NCI-H2196 (cell line): ENCODE measurements around the gene PDCD1.
A peak's percentile ranks its signal among the peaks of the same experiment; 100 is the strongest.

Experiments
- DNase-seq: peaks from one replicate; lab custom pipeline; 2025; ENCODE audit not compliant: unreplicated experiment; lab: John Stamatoyannopoulos, UW

Gene PDCD1

DNA sequence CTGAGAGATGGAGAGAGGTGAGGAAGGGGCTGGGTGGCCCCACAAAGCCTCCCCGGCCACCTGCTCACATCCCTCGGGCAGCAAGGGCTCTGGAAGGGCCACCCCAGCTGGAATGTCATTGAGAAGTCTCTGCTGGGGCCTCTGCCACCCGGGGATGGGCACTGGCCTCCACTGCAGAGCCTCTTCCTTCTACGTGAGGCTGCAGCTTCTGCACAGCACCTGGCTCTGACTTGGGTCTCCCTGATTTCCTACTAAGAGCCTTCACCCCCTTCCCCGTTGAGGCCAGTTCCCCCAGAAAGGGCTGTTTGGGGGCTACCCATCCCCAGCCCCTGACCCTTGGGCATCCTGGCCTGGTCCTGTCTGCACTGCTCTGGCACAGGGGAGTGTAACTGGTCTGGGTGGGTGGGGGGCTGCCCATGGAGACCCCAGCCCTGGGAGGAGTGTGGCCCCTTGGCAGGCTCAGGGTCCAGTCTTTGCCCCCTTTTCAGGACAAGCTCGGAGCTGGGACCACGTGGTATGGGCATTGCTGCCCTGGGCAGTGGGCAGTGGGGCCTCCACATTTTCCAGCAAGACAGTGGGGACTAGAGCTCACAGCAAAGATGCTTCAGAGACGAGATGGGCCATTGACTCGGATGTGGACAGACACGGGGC, 5.6 kb downstream of the PDCD1 start:
- DNase-seq, result no peak

DNA sequence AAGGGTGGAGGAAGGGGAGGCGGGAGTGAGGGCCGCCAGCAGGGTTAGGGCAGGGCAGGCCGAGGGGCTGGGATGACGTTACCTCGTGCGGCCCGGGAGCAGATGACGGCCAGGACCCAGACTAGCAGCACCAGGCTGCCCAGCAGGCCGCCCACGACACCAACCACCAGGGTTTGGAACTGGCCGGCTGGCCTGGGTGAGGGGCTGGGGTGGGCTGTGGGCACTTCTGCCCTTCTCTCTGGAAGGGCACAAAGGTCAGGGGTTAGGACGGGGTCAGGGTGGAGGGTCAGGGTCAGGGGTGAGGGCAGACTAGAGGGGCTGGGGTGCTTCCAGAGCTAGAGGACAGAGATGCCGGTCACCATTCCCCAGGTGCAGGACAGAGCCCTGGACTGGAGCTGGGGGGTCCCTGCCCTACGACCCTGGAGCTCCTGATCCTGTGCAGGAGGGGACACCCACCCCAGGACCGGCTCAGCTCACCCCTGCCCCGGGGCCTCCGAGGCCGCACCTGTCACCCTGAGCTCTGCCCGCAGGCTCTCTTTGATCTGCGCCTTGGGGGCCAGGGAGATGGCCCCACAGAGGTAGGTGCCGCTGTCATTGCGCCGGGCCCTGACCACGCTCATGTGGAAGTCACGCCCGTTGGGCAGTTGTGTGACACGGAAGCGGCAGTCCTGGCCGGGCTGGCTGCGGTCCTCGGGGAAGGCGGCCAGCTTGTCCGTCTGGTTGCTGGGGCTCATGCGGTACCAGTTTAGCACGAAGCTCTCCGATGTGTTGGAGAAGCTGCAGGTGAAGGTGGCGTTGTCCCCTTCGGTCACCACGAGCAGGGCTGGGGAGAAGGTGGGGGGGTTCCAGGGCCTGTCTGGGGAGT, 6.3 kb downstream of the PDCD1 start:
- DNase-seq, result no peak

DNA sequence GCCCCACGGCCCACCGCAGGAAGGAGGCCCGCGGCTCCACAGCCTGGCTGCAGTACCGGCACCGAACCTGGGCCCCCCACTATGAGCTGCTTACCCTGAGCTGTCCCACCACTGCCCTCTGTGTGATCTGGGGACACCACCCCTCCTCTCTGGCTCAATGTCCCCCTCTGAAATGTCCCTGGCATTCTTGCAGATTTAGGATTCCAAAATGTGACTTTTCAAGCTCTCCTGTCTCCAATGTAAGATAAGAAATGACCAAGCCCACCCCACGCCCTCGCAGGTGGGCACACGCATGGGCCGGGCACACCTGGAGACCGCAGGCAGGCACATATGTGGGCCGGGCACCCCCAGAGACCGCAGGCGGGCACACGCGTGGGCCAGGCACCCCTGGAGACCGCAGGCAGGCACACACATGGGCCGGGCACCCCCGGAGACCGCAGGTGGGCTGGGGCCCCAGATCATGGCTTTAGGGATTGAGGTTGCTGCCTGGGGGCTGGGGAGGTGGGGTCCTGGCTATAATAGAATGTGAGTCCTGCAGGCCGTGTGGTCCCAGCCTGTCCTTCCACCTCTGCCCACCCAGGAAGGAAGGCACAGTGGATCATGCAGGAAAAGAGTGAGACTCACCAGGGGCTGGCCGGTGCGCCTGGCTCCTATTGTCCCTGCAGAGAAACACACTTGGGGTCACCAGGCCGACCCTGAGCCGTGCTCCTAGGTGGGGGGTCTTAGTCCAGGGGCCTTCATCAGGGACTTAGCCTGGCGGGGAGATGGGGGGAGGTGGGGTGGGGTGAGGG, 7.2 kb downstream of the PDCD1 start:
- DNase-seq, result no peak

DNA sequence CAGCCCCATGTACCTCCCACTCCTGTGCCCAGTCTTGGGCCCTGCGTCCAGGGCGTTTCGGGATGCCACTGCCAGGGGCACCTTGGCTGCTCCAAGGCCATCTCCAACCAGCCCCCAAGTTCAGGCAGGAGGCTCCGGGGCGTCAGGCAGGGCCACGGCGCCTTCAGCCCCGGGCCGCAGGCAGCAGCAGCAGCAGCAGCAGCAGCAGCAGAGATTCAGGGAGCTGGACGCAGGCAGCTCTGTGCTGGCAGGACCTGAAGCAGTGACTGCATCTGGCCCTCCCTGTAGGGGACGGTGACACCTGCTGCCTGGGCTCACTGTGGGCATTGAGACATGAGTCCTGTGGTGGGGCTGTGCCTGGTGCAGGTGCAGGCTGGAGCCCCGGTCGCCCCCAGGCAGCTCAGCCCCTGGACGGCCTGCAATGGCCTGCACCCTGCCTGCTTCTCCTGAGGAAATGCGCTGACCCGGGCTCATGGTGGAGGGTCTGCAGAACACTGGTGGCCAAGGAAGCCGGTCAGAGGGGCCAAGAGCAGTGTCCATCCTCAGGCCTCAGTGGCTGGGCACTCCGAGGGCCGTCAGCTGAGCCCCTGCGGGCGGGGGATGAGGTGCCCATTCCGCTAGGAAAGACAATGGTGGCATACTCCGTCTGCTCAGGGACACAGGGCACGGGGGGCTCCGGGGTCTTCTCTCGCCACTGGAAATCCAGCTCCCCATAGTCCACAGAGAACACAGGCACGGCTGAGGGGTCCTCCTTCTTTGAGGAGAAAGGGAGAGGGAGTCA, 8.0 kb downstream of the PDCD1 start:
- no peak for DNase-seq

DNA sequence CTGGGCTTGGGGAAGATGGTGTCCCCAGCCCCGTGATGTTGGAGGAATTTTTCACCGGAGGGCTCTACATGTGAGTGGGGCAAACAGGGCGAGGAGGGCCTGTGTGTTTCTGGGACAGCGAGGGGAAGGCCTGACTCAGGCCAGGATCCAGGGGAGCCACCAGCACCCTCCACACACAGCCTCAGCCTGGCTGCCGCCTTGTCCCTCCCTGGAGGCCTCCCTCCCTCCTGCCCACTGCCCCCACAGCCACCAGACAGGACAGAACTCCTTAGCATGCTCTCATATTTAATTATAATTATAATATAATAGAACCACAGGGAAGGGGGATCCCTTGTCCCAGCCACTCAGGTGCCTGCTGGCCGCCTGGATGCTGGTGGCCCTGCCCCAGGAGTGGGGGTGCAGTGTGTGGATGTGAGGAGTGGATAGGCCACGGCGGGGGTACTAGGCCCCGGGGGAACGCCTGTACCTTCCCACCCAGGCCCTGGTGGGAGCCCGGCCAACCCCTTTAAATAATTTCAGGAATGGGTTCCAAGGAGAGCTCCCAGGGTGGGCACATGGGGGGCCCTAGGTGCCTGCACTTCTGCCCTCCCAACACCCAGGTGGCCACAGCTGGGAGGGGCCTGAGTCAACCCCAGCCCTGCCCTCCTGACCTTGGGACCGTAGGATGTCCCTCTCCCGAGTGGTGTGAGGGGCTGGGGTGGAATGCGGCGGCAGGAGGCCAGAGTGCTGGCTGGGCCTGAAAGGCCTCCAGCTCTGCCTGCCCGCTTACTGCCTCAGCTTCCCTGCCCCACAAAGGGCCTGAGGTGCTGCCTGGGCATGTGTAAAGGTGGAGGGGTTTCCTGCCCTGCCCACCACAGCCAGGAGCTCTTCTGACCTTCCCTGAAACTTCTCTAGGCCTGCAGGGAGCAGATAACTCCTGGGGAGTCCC, 8.8 kb downstream of the PDCD1 start:
- no peak for DNase-seq

DNA sequence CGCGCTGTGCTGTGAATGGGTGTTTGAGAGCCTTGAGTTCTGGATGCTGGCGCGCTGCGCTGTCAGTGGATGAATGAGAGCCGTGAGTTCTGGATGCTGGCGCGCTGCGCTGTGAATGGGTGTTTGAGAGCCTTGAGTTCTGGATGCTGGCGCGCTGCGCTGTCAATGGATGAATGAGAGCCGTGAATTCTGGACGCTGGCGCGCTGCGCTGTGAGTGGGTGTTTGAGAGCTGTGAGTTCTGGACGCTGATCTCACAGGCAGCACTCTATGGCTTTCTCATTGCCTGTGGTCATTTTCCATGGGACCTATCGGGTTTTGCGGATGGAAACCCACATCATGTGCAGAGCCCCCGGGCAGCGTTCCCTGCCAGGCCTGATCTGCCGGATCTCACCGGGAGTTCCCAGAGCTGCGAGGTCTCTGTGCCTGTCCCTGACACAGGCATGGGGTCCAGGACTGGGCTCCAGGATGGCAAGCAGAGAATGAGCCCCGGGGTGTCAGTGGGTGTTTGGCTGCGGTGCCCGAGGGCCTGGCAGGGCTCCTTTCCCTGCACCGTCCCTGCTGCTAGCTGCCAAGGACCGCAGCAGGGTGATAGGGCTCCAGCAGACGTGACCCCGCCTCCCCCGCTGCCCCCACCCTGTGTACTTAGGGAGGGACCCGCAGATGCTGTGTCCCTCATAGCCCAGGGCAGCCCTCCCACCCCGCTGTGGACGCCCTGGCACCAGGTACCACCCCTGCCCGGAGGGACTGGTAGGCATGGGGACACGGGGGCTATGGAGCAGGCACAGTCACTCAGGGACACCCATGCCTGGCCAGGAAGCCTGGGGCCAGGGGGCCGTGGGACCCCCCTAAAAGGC, 9.7 kb downstream of the PDCD1 start:
- DNase-seq, result no peak

DNA sequence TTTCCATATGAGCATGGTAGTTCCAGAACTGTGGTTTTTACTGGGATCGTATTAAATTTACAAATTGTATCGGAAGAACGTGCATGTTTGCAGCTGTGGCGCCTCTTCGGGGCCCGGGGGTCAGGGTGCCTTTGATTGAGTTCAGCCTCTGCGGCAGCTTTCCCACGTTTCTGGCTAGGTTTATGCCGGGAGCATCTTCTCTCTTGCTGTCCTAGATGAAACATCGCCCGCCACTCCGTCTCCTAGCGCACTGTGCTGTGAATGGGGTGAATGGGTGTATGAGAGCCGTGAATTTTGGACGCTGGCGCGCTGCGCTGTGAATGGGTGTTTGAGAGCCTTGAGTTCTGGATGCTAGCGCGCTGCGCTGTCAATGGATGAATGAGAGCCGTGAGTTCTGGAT, 12.3 kb downstream of the PDCD1 start:
- DNase-seq, result no peak

DNA sequence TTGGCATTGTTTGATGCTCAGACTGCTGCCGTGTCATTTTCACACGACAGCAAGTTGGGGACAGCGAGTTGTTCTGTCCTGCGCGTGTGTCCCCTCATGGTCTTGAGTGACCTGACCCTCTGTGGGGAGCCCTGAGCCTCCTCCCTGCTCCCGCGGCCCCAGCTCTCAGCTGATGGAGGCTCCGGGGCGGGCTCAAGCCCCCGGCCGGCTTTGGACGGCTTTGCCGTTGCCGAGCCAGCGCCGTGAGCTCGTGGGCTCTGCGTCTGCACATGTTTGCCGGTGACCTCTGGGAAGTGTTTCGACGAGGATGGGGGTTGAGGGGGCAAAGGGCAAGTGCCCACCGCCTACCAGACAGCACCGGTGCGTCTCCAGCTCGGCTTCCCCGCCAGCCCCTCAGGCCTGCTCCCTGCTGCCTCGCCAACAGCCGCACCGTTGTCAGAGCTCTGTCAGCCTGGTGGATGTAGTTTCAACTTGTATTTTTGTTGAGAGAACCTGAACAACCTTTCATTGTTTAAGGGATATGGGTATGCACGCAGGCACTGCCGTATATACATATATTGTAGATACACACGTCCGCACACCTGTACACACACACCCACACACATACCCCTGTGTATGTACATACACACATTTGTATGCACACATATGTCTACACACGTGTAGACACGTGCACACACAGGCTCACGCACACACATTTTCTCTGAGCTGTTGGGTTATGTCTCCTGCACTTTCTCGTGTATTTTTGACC, 13.7 kb downstream of the PDCD1 start:
- DNase-seq, result no peak

DNA sequence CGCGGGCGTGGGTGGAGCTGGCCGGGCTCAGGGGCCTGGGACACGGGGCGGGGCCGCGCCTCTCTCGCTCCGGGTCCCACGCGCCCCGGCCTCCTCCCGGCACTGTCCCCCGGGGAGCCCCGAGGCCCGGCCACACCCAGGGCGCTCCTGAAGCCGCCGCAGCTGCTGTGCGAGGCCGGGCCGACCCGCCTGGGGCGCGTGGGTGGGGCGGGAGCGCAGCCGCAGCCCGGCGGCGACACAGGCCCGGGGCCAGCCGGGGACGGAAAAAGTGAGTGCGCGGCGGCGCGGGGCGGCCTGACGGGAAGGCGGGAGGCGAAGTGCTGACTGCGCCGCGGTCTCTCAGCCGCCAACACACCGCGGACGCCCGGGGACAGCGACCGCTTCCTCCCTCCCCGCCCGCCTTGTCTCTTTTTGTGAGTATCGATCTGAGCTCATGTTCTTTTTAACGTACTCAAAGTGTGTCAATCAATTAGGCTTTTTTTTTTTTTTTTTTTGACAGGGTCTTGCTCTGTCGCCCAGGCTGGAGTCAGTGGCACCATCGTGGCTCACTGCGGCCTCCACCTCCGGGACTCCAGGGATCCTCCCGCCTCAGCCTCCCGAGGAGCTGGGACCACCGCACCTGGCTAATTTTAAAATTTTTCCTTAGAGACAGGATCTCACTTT, 14.5 kb downstream of the PDCD1 start:
- peak; percentile 49 for DNase-seq

DNA sequence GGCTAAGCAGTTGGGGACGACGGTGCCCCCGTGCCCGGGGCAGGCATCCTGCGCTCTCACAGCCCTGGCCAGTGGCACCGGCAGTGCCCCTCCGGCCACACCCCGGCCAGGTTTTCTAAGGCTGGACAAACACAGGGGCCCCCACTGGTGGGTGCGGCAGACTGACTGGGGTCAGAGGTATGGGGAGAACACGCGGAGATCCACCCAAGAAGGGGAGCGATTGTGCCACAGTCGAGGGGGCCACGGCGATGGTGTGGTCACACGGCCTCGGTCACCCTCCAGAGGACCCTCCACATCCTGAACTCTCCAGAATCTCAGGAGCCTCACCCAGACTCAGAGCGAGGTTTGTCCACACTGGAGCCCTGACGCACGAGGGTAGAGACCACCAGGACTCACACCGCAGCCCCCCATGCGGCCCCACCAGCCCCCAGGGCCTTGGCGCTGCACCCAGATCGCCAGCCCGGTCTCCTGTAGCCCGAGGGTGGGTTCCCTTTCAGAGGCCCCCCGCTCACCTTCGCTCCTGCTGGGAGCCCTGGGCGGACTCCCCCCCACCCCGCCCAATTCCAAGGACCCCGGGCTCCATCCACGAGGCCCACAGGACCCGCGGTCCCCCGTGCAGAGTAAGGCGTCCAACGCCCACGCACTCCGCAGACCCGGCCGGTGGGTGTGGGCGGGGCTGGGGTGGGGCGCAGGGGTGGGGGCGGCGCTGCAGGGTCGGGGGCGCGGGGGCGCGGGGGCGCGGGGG, 15.2 kb downstream of the PDCD1 start:
- DNase-seq, result no peak

DNA sequence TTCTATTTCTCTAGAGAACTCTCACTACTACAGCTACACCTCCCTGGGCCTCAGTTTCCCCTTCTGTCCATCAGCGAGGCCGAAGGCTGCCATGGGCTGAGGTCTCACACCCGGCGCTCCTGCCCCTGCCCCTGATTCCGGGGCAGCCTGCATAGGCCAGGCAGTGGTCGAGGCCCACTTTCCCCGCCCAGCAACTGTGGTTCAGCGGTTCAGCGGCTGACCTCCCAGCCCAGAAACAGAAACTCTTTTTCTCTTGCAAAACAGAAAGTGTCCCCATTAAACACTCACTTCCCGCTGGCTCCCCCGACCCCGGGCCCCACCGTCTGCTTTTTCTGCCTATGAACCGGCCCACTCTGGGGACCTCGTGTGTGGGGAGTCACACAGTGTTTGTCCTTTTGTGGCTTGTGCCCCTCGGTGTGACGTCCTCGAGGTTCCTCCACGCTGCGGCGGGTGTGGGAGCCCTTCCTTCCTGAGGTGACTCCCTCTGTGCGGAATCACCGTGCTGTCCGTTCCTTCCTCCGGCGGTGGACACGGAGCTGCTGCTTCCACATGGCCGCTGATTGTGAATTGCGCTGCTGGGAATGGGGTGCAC, 16.0 kb downstream of the PDCD1 start:
- DNase-seq, result no peak

DNA sequence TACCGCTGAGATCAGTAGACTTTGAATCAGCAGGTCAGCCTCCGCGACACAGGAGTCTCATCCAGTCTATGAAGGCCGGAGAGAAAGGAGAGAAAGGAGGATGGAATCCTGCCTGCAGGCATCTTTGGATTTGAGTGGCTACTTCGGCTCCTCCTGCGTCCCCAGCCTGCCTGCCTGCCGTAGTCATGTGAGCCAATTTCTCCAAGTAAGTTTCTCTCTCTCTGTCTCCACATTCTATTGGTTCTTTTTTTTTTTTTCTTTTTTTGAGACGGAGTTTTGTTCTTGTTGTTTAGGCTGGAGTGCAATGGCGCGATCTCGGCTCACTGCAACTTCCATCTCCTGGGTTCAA, 16.7 kb downstream of the PDCD1 start:
- DNase-seq, result no peak

DNA sequence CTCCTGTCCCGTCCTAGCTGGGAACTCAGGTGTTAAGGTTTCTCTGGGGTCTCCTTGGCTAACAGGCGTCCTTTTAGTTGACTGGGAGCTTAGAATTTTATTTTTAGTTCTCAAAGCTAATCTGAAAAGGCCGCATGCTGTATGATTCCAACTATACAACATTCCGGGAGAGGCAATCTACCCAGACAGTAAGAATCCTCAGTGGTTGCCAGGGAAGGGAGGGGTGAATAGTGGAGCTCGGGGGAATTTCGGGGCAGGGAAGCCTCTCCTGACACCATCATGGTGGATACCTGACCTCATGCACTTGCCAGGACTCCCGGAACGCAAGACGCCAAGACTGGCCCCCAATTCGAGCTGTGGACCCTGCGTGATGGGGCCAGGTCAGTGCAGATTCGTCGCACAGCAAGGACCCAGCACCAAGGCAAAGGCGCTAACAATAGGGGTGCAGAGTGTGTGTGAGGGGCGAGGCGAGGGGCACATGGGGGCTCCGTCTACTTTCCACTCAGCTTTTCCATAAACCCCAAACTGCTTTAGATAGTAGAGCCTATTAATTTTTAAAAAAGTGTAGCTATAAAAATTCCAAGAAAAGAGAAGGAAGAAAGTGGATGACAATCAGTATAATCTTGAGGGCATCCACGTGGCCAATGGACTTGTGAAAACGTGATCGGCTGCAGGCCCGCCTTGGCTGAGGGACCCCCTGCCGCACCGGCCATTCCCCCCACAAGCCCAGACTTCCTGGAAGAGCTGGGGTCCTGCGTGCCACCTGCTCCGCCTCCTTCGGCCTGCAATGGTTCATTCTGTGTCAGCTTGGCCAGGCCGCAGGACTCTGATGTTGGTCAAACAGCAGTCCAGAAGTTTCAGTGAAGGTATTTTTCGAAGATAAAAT, 17.3 kb downstream of the PDCD1 start:
- no peak for DNase-seq

DNA sequence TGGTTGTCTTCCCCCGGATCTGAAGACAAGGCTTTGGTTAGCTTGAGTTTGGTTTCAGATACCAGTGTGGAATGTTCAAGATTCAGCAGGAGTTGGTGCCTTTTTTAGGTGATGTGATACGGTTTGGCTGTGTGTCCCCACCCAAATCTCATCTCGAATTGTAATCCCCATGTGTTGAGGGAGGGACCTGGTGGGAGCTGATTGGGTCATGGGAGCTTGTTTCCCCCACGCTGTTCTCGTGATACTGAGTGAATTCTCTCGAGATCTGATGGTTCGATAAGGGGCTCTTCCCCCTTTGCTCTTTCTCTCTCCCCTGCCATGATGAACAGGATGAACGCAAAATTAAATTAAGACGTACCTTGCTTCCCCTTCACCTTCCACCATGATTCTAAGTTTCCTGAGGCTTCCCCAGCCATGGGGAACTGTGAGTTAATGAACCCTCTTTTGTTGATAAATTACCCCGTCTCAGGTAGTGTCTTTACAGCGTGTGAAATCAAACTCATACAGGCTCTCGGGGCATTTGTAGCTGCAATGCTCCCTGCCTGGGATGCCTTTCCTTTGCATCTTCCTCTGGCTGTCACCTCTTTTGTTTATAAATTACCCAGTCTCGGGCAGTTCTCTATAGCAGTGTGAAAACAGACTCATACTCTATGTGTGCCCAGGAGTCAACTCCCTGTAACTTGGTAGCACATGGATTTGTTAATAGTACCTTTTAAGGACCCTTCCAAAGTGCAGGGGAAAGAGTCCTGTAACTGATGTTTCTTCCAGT, 21.3 kb downstream of the PDCD1 start:
- DNase-seq, result no peak

DNA sequence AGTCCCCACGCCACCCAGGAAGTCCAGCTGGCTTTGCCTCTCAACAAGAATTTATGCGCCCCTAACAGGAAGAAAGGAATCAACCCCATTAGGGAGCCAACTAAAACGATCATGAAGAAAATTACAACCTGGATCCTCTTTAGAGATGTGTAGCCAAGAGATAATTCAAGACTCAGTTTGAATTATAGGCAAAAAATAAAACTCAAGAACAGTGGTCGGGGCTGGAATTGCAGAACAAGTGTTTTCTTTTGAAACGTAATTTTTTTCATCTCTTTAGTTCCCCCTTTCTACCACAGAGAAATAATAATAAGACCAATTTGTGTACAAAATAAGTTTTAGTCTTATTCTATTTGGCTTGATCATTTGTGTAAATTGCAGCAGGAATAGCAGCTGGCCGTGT, 22.4 kb downstream of the PDCD1 start:
- DNase-seq, result no peak
